Measurements from ENCODE around the gene CDC42BPG. TPM values are rescaled to one million over a fixed set of nuclear protein-coding genes. Genes with fewer than 3 reads are reported as not detected.

CDC42BPG gene
- total and polyA plus RNA-seq, 10 of the 15 experiments (the other 5 are each of a cell fraction or from before 2014, with no cell fraction given) = 0.02 to 1.3 (median 0.09) TPM; not detected in 1

- TF ChIP-seq ZBTB40 (IDR thresholded peaks at IDR 0.05; ENCODE audit: borderline replicate concordance) (no peak), ZBTB4 (CRISPR knock-in tag; IDR thresholded peaks at IDR 0.05) (no peak), IKZF1 (conservative IDR thresholded peaks at IDR 0.05) (no peak), MYB (IDR thresholded peaks at IDR 0.05; ENCODE audit: borderline replicate concordance, low read depth, low read length) (no peak), E2F4 (IDR thresholded peaks at IDR 0.05; ENCODE audit: low read depth, low read length) (no peak), TBL1XR1 (IDR thresholded peaks at IDR 0.05; ENCODE audit: low read depth, low read length) (no peak), CHD4 (IDR thresholded peaks at IDR 0.05) (no peak), WRNIP1 (IDR thresholded peaks at IDR 0.05; ENCODE audit: borderline replicate concordance, low read depth, low read length) (no peak), BCL3 (IDR thresholded peaks at IDR 0.05; ENCODE audit: borderline replicate concordance, insufficient read depth, low read depth, low read length, poor library complexity, severe bottlenecking) (no peak), HCFC1 (IDR thresholded peaks at IDR 0.05; ENCODE audit: low read length) (no peak)
Measured at GRCh38 chr11:64845129-64845775, 799 bp upstream of the CDC42BPG start (continued).
